IMR-90 (cell line): ENCODE results near the gene OR5A2.

ENCODE experiments used
- CHD1 ChIP-seq: IDR thresholded peaks from 2 replicates; pipeline ENCODE4 v1.6.1; 2012; ENCODE audit warnings: low read depth, low read length, improper control_type of control experiment
- FOS ChIP-seq: fragments of 150-350 bp; IDR thresholded peaks from 2 replicates; pipeline ENCODE4 v1.6.1; 2016; ENCODE audit warnings: low read depth, low read length
- MAZ ChIP-seq: IDR thresholded peaks from 2 replicates; pipeline ENCODE4 v1.6.1; 2012; ENCODE audit warnings: low read depth, mild to moderate bottlenecking, low read length, improper control_type of control experiment, moderate library complexity, borderline replicate concordance
- POLR2A ChIP-seq: IDR thresholded peaks from 2 replicates; pipeline ENCODE4 v1.6.1; 2012; ENCODE audit warnings: mild to moderate bottlenecking, low read depth, low read length
- RAD21 ChIP-seq: IDR thresholded peaks from 2 replicates; pipeline ENCODE4 v1.6.1; 2012; ENCODE audit warnings: low read length, improper control_type of control experiment
- RCOR1 ChIP-seq: IDR thresholded peaks from 2 replicates; pipeline ENCODE4 v1.6.1; 2012; ENCODE audit warnings: mild to moderate bottlenecking, low read length, improper control_type of control experiment; ENCODE audit not compliant: insufficient replicate concordance
- RFX5 ChIP-seq: IDR thresholded peaks from 2 replicates; pipeline ENCODE4 v1.8.0; 2012; ENCODE audit warnings: low read depth, mild to moderate bottlenecking, low read length, moderate library complexity
- SMC3 ChIP-seq: fragments of 150-350 bp; IDR thresholded peaks from 2 replicates; pipeline ENCODE4 v1.6.1; 2016; ENCODE audit warnings: low read depth, mild to moderate bottlenecking, antibody characterized with exemption, low read length, moderate library complexity
- TF ChIP-seq, protein P1 (sequence below): conservative IDR thresholded peaks from 2 replicates; pipeline ENCODE4 v1.5.1; 2012; ENCODE audit warnings: mild to moderate bottlenecking, low read depth, low read length, improper control_type of control experiment
- TF ChIP-seq, protein P2 (sequence below): fragments of 150-350 bp; IDR thresholded peaks from 2 replicates; pipeline ENCODE4 v1.6.1; 2016; ENCODE audit warnings: low read depth, mild to moderate bottlenecking, low read length, moderate library complexity, borderline replicate concordance

DNA sequence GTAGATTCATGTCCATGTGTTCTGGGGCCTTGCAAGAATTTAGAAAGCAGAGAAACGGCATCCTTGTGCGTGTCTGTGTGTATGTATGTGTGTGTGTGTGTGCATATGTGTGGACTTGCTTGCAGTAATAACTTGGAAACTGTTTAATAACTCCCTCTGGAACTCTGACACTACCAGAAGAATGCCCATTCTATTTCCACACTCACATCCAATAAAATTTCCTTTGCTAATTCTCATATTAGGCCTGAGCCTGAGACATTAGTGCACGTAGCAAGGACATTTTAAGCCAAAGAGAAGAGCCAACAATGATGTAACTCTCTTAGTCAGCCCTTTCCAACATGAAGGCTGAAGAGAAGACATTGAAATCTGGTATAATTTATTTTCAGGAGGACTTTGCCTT, 33.7 kb upstream of the OR5A2 start:
- TF ChIP-seq, protein P1, sequence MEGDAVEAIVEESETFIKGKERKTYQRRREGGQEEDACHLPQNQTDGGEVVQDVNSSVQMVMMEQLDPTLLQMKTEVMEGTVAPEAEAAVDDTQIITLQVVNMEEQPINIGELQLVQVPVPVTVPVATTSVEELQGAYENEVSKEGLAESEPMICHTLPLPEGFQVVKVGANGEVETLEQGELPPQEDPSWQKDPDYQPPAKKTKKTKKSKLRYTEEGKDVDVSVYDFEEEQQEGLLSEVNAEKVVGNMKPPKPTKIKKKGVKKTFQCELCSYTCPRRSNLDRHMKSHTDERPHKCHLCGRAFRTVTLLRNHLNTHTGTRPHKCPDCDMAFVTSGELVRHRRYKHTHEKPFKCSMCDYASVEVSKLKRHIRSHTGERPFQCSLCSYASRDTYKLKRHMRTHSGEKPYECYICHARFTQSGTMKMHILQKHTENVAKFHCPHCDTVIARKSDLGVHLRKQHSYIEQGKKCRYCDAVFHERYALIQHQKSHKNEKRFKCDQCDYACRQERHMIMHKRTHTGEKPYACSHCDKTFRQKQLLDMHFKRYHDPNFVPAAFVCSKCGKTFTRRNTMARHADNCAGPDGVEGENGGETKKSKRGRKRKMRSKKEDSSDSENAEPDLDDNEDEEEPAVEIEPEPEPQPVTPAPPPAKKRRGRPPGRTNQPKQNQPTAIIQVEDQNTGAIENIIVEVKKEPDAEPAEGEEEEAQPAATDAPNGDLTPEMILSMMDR: no peak
- no peak for TF ChIP-seq POLR2A
- no peak for TF ChIP-seq SMC3
- TF ChIP-seq, protein P2, sequence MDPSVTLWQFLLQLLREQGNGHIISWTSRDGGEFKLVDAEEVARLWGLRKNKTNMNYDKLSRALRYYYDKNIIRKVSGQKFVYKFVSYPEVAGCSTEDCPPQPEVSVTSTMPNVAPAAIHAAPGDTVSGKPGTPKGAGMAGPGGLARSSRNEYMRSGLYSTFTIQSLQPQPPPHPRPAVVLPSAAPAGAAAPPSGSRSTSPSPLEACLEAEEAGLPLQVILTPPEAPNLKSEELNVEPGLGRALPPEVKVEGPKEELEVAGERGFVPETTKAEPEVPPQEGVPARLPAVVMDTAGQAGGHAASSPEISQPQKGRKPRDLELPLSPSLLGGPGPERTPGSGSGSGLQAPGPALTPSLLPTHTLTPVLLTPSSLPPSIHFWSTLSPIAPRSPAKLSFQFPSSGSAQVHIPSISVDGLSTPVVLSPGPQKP: no peak
- TF ChIP-seq FOS: no peak
- TF ChIP-seq MAZ: no peak
- no peak for TF ChIP-seq RCOR1
- TF ChIP-seq RFX5: no peak
- no peak for TF ChIP-seq CHD1
- no peak for TF ChIP-seq RAD21
